Parathyroid adenoma (tissue), 2 donors: Measurements from ENCODE around the gene GEMIN4.
A peak's percentile ranks its signal among the peaks of the same experiment; 100 is the strongest.

Experiments
- H2AFZ ChIP-seq: fragments of 300-600 bp; sonication (generic); one replicate; pipeline ENCODE4 v1.7.0; 2017; ENCODE audit warnings: antibody characterized with exemption, mild to moderate bottlenecking
- H3K27ac ChIP-seq: fragments of 300-600 bp; sonication (generic); one replicate; pipeline ENCODE4 v1.7.0; 2017
- H3K27me3 ChIP-seq: fragments of 300-600 bp; sonication (generic); one replicate; pipeline ENCODE4 v1.7.0; 2017; ENCODE audit warnings: low read length; ENCODE audit not compliant: control insufficient read depth, insufficient read depth
- H3K36me3 ChIP-seq: fragments of 300-600 bp; sonication (generic); one replicate; pipeline ENCODE4 v1.7.0; 2017; ENCODE audit warnings: low read length; ENCODE audit not compliant: control insufficient read depth, insufficient read depth
- H3K4me1 ChIP-seq: fragments of 300-600 bp; sonication (generic); one replicate; pipeline ENCODE4 v1.7.0; 2017; ENCODE audit warnings: control low read depth
- H3K4me2 ChIP-seq: fragments of 300-600 bp; sonication (generic); one replicate; pipeline ENCODE4 v1.7.0; 2017; ENCODE audit warnings: low read length
- H3K4me3 ChIP-seq: fragments of 300-600 bp; sonication (generic); one replicate; pipeline ENCODE4 v1.7.0; 2017; ENCODE audit warnings: low read depth, low read length
- H3K79me2 ChIP-seq: fragments of 300-600 bp; sonication (generic); one replicate; pipeline ENCODE4 v1.7.0; 2017; ENCODE audit warnings: control low read depth
- H3K9ac ChIP-seq: fragments of 300-600 bp; sonication (generic); one replicate; pipeline ENCODE4 v1.7.0; 2017; ENCODE audit warnings: mild to moderate bottlenecking
- H3K9me3 ChIP-seq: fragments of 300-600 bp; sonication (generic); one replicate; pipeline ENCODE4 v1.7.0; 2017; ENCODE audit warnings: low read length; ENCODE audit not compliant: control insufficient read depth
- TF ChIP-seq, protein P1 (sequence below): fragments of 300-600 bp; sonication (generic); IDR thresholded peaks from one replicate; pipeline ENCODE4 v1.7.0; 2017; ENCODE audit warnings: antibody characterized with exemption, mild to moderate bottlenecking
- donor health status: primary hyperparathyroidism.

The GEMIN4 gene

DNA sequence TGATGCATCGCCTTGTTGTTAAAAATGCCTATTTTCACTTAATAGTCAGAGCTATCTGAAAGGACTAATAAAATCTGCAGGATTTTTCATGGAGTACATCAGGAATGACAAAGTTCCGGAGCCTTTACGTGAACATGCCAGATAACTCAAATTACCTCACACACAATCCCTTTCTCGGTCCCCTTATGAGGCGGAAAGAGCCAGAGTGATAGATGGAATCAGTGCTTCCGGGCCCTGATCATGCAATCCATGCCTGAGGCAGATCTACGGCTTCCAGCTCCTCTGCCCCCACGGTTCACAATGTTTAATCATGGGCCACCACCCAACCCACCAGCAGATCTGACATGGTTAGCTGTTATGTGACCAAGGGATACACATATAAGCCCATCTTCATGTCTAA is 54.4 kb downstream of the GEMIN4 start:
- H3K79me2 ChIP-seq = peaks cover 7% of the 10 kb centered on the region
- no peaks in the 10 kb centered on the region for H3K9me3 ChIP-seq
- H3K27me3 ChIP-seq = no peaks in the 10 kb centered on the region
- no peak overlapping the region for H3K9ac ChIP-seq
- no peak overlapping the region for H2AFZ ChIP-seq
- TF ChIP-seq, protein P1, sequence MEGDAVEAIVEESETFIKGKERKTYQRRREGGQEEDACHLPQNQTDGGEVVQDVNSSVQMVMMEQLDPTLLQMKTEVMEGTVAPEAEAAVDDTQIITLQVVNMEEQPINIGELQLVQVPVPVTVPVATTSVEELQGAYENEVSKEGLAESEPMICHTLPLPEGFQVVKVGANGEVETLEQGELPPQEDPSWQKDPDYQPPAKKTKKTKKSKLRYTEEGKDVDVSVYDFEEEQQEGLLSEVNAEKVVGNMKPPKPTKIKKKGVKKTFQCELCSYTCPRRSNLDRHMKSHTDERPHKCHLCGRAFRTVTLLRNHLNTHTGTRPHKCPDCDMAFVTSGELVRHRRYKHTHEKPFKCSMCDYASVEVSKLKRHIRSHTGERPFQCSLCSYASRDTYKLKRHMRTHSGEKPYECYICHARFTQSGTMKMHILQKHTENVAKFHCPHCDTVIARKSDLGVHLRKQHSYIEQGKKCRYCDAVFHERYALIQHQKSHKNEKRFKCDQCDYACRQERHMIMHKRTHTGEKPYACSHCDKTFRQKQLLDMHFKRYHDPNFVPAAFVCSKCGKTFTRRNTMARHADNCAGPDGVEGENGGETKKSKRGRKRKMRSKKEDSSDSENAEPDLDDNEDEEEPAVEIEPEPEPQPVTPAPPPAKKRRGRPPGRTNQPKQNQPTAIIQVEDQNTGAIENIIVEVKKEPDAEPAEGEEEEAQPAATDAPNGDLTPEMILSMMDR = no peak
- H3K27ac ChIP-seq = no peak overlapping the region
- no peak overlapping the region for H3K4me2 ChIP-seq
- no peak overlapping the region for H3K4me3 ChIP-seq
- peaks cover 9% of the 10 kb centered on the region for H3K4me1 ChIP-seq
- no peaks in the 10 kb centered on the region for H3K36me3 ChIP-seq

DNA sequence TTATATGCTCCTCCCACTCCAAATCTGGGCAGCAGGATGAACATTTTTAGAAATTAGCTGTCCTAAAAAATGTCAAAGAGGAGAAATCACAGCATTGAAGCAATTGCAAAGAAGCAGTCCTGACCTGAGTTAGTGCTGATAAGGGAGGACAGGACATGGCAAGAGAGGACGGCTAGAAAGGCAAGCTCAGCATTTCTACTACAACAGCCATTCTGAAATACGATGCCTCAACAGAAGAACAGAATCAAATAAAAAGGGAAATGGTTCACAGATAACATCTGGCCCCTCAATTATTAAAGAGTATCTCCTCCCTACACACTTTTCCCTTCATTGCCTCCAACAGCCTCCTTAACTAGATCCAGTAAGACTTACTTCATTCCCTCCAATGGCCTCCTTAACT is 55.7 kb downstream of the GEMIN4 start:
- peak overlapping the region; percentile 6 for H3K4me3 ChIP-seq
- H2AFZ ChIP-seq = no peak overlapping the region
- no peak overlapping the region for H3K9ac ChIP-seq
- peaks cover 7% of the 10 kb centered on the region for H3K79me2 ChIP-seq
- peak overlapping the region; percentile 29 for H3K4me2 ChIP-seq
- TF ChIP-seq, protein P1 = peak; percentile 2
- no peaks in the 10 kb centered on the region for H3K36me3 ChIP-seq
- no peaks in the 10 kb centered on the region for H3K27me3 ChIP-seq
- H3K4me1 ChIP-seq = peaks cover 9% of the 10 kb centered on the region
- peak overlapping the region; percentile 72 for H3K27ac ChIP-seq
- no peaks in the 10 kb centered on the region for H3K9me3 ChIP-seq
